Left lung (tissue), 10 donors: ENCODE data around the gene CCR5. TPM values are rescaled to one million over a fixed set of nuclear protein-coding genes. Genes with fewer than 3 reads are reported as not detected.
A peak's percentile ranks its signal among the peaks of the same experiment; 100 is the strongest.

Experiments used
- ATAC-seq: fragments of 200-7000 bp; cut with Tn5 transposase; one replicate; pipeline ENCODE4 v1.9.1; 2020; ENCODE audit warnings: moderate library complexity
- DNase-seq, 4 donors: peaks; one replicate each; pipeline ENCODE4 v3.0.0-alpha.2; 2013 to 2020
- H3K27ac ChIP-seq, 2 donors: fragments of 200-600 bp; sonication (generic) in 1 of 2; one replicate each; pipeline versions ENCODE4 v1.5.0 to v1.8.0; 2020 to 2021
- H3K27me3 ChIP-seq, 2 donors: fragments of 200-600 bp; sonication (generic) in 1 of 2; one replicate each; pipeline versions ENCODE4 v1.5.0 to v1.8.0; 2020 to 2021
- H3K36me3 ChIP-seq, 2 donors: fragments of 200-600 bp; sonication (generic) in 1 of 2; one replicate each; pipeline versions ENCODE4 v1.5.0 to v1.8.0; 2020 to 2021
- H3K4me1 ChIP-seq, 2 donors: fragments of 200-600 bp; one replicate each; pipeline ENCODE4 v1.8.0; 2021
- H3K4me3 ChIP-seq, 2 donors: fragments of 200-600 bp; sonication (generic) in 1 of 2; one replicate each; pipeline versions ENCODE4 v1.5.0 to v1.8.0; 2020 to 2021; ENCODE audit warnings: mild to moderate bottlenecking in 1 of 2
- H3K9me3 ChIP-seq, 2 donors: fragments of 200-600 bp; sonication (generic) in 1 of 2; one replicate each; pipeline versions ENCODE4 v1.5.0 to v1.8.0; 2020 to 2021
- CTCF ChIP-seq, 2 donors: fragments of 200-600 bp; sonication (generic) in 1 of 2; IDR thresholded peaks; one replicate each; pipeline versions ENCODE4 v1.5.0 to v1.8.0; 2021; ENCODE audit warnings: antibody characterized with exemption in 2 of 2
- intact Hi-C, 2 donors: fragments of 100-400 bp; cut with DNase I; formaldehyde crosslinking; loops; one replicate each; pipeline versions ENCODE4 v1.11.2 to v1.14.2; 2022
- polyA plus RNA-seq, 6 donors: library from polyadenylated mRNA; unstranded; fragments of 120-200 nt; gene quantifications; one replicate each; pipeline ENCODE4 v1.2.1, GENCODE V29; 2013; ENCODE audit not compliant: insufficient read length in 6 of 6
- total RNA-seq, 2 donors: library from RNA; stranded (reverse); fragmentation: NEBNext Ultra II Directional; extraction: Animal tissue kit (Norgen Biotek cat#: 25700); gene quantifications; one replicate each; pipeline ENCODE4 v1.2.1, GENCODE V29; 2021
- donor health status: DM: no; HTN: yes; CAD: no.
- donor health status: DM: no; HTN: no; CAD: no.

The CCR5 gene
- total and polyA plus RNA-seq, 8 donors: 0.33 to 13.8 (median 0.56) TPM

- intact Hi-C loops: no loop called here
- TF ChIP-seq CTCF (IDR thresholded peaks at IDR 0.05): no peak
- H3K27me3 ChIP-seq: no peaks in the 10 kb centered on the region
- DNase-seq (no peak), ATAC-seq (peak; percentile 48)
- H3K9me3 ChIP-seq: peaks cover 0 to 20% of the 10 kb centered on the region in 2 donors
- no peaks in the 10 kb centered on the region for H3K4me1 ChIP-seq
- no peak overlapping the region for H3K4me3 ChIP-seq
- no peaks in the 10 kb centered on the region for H3K36me3 ChIP-seq
- H3K27ac ChIP-seq: no peak overlapping the region
Observed at GRCh38 chr3:46334741-46335478, 35.8 kb upstream of the CCR5 start.

GRCh38 chr3:46335541-46335940 is 35.2 kb upstream of the CCR5 start:
- ATAC-seq (no peak), DNase-seq (no peak)
- no peak for TF ChIP-seq CTCF (IDR thresholded peaks at IDR 0.05)
- H3K4me3 ChIP-seq: no peak overlapping the region
- no peaks in the 10 kb centered on the region for H3K36me3 ChIP-seq
- intact Hi-C loops: no loop called here
- no peak overlapping the region for H3K27ac ChIP-seq
- H3K4me1 ChIP-seq: no peaks in the 10 kb centered on the region
- no peaks in the 10 kb centered on the region for H3K27me3 ChIP-seq
- H3K9me3 ChIP-seq: peaks cover 0 to 24% of the 10 kb centered on the region in 2 donors

- no peak for TF ChIP-seq CTCF (IDR thresholded peaks at IDR 0.05)
- intact Hi-C loops: no loop called here
Observed at GRCh38 chr3:46337911-46338310, 32.8 kb upstream of the CCR5 start.

GRCh38 chr3:46338840-46339239 is 31.9 kb upstream of the CCR5 start:
- Histone ChIP-seq H3K36me3 (no peaks in the 10 kb centered on the region), H3K4me3 (no peak overlapping the region), H3K4me1 (no peaks in the 10 kb centered on the region), H3K27me3 (no peaks in the 10 kb centered on the region), H3K9me3 (peaks cover 0 to 24% of the 10 kb centered on the region in 2 donors), H3K27ac (no peak overlapping the region)
- no peak for DNase-seq
- no peak for TF ChIP-seq CTCF (IDR thresholded peaks at IDR 0.05)
- intact Hi-C loops: no loop called here
- no peak for ATAC-seq

More at GRCh38 chr3:46337911-46338310, 32.8 kb upstream of the CCR5 start:
- H3K27ac ChIP-seq: no peak overlapping the region
- H3K27me3 ChIP-seq: no peaks in the 10 kb centered on the region
- no peaks in the 10 kb centered on the region for H3K4me1 ChIP-seq
- H3K9me3 ChIP-seq: peaks cover 0 to 24% of the 10 kb centered on the region in 2 donors
- DNase-seq: no peak
- no peaks in the 10 kb centered on the region for H3K36me3 ChIP-seq
- H3K4me3 ChIP-seq: no peak overlapping the region
- no peak for ATAC-seq

GRCh38 chr3:46344476-46344875 is 26.3 kb upstream of the CCR5 start:
- no peaks in the 10 kb centered on the region for H3K4me1 ChIP-seq
- ATAC-seq (no peak), DNase-seq (no peak)
- H3K36me3 ChIP-seq: no peaks in the 10 kb centered on the region
- peaks cover 0 to 8% of the 10 kb centered on the region in 2 donors for H3K9me3 ChIP-seq
- no peak overlapping the region for H3K27ac ChIP-seq
- no peaks in the 10 kb centered on the region for H3K27me3 ChIP-seq
- TF ChIP-seq CTCF (IDR thresholded peaks at IDR 0.05): no peak
- no peak overlapping the region for H3K4me3 ChIP-seq
- intact Hi-C loops: no loop called here
